HG03442 (cell line): ENCODE results near the gene TGIF2.
A peak's percentile ranks its signal among the peaks of the same experiment; 100 is the strongest.
"Not testable (repeated sequence)": the region's sequence is repeated elsewhere in the genome, so short reads cannot be mapped to it uniquely, and the experiment has no call there.

Experiments
- ATAC-seq: cut with Tn5 transposase; IDR thresholded peaks from one replicate; pipeline ENCODE4 v1.9.1; 2021; ENCODE audit warnings: mild to moderate bottlenecking, moderate library complexity; ENCODE audit not compliant: unreplicated experiment

The TGIF2 gene

GRCh38 chr20:36576081-36576445 is 2.7 kb downstream of the TGIF2 start:
- no peak for ATAC-seq

GRCh38 chr20:36578356-36579041 is 5.1 kb downstream of the TGIF2 start:
- no peak for ATAC-seq

- ATAC-seq, result no peak
Measured at GRCh38 chr20:36579996-36580545, 6.7 kb downstream of the TGIF2 start.

- ATAC-seq, result no peak
Measured at GRCh38 chr20:36582322-36582721, 8.9 kb downstream of the TGIF2 start.

GRCh38 chr20:36582821-36583220 is 9.4 kb downstream of the TGIF2 start:
- ATAC-seq, result no peak

GRCh38 chr20:36584018-36584481 is 10.7 kb downstream of the TGIF2 start:
- no peak for ATAC-seq

GRCh38 chr20:36585410-36586125 is 12.2 kb downstream of the TGIF2 start:
- no peak for ATAC-seq

GRCh38 chr20:36587388-36588070 is 14.1 kb downstream of the TGIF2 start:
- ATAC-seq, result no peak

GRCh38 chr20:36591281-36591680 is 17.9 kb downstream of the TGIF2 start:
- ATAC-seq, result no peak

GRCh38 chr20:36591854-36592641 is 18.7 kb downstream of the TGIF2 start:
- no peak for ATAC-seq

- no peak for ATAC-seq
Measured at GRCh38 chr20:36593347-36593929, 20.0 kb downstream of the TGIF2 start.

- no peak for ATAC-seq
Measured at GRCh38 chr20:36599912-36600345, 26.5 kb downstream of the TGIF2 start.

GRCh38 chr20:36601540-36601939 is 28.1 kb downstream of the TGIF2 start:
- no peak for ATAC-seq

GRCh38 chr20:36604952-36605398 is 31.6 kb downstream of the TGIF2 start:
- ATAC-seq, result peak; percentile 14

GRCh38 chr20:36605399-36606157 is 32.2 kb downstream of the TGIF2 start, which contains the start of gene RAB5IF:
RAB5IF (plus strand) TSS chr20:36605779; CDS start chr20:36605952, 173 bp downstream.
- peak; percentile 82 for ATAC-seq

- no peak for ATAC-seq
Measured at GRCh38 chr20:36606158-36607066, 33.0 kb downstream of the TGIF2 start.

GRCh38 chr20:36607586-36608387 is 34.4 kb downstream of the TGIF2 start:
- no peak for ATAC-seq

GRCh38 chr20:36608388-36608728 is 35.0 kb downstream of the TGIF2 start:
- ATAC-seq, result not testable (repeated sequence)
